ENCODE data around the gene FANCC. TPM values are rescaled to one million over a fixed set of nuclear protein-coding genes. Genes with fewer than 3 reads are reported as not detected.

FANCC gene
- total and polyA plus RNA-seq, 2 of the 13 experiments (the other 11 are each of a cell fraction or from before 2014, with no cell fraction given): 7.4 to 8.6 TPM

DNA sequence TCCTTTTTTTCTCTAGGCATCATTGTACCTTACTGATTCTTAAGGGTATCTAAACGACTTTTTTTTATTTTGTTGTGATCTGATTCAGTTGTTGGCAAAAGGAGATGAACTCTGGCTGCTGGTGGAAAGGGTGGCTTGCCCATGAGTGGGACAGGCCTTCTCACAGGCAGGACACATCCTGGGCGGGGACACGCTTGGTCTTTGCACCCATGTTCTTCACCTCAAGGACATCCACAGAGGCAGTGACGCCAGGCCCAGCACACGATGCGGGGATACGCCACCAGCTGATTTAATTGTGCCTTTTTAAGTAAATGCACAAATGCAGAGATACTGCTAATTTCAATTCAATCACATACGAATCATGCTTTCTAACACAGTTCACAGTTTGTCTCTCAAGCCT lies 208.1 kb downstream of the FANCC start:
- Histone ChIP-seq H4K20me1 (ENCODE audit: insufficient read depth, low read length) (no peaks in the 10 kb centered on the region), H3K4me3 (replicated peaks in 1 of 3; ENCODE audit: insufficient read depth in 1 of 3, low read depth in 2 of 3, low read length in 3 of 3) (no peak overlapping the region), H3K79me2 (ENCODE audit: insufficient read depth, low read length) (no peaks in the 10 kb centered on the region), H3K9me3 (ENCODE audit: low read length) (no peaks in the 10 kb centered on the region), H3K27ac (ENCODE audit: extremely low read length, insufficient read depth, low read length) (no peak overlapping the region), H3K36me3 (replicated peaks in 1 of 2; ENCODE audit: control insufficient read depth in 1 of 2, insufficient read depth in 2 of 2, low read length in 2 of 2) (peaks cover 12 to 19% of the 10 kb centered on the region in 2 experiments; a peak in 4 of 5 replicates), H3K4me1 (ENCODE audit: insufficient read depth, low read length) (peaks cover 9% of the 10 kb centered on the region), H2AFZ (ENCODE audit: low read length) (no peak overlapping the region), H3K9ac (ENCODE audit: insufficient read depth, low read depth, low read length) (no peak overlapping the region), H3K27me3 (ENCODE audit: control insufficient read depth in 1 of 2, insufficient read depth in 2 of 2, low read length in 2 of 2) (no peaks in the 10 kb centered on the region), H3K4me2 (ENCODE audit: low read depth, low read length) (no peak overlapping the region)
- BruUV-seq (replicated peaks): no TSS peak
- in situ Hi-C loops (cut with HindIII; ENCODE audit: extremely low pct_ligation_motif_present, low pct_unique_long_range_greater_than_20kb) (no loop called here), intact Hi-C loops (cut with micrococcal nuclease; ENCODE audit: unreplicated experiment) (no loop called here)
- no peak for FAIRE-seq
- 72% methylated on average over 8 of the region's 8 CpGs for WGBS (ENCODE audit: low lambda C conversion rate)
- TF ChIP-seq, protein P1, sequence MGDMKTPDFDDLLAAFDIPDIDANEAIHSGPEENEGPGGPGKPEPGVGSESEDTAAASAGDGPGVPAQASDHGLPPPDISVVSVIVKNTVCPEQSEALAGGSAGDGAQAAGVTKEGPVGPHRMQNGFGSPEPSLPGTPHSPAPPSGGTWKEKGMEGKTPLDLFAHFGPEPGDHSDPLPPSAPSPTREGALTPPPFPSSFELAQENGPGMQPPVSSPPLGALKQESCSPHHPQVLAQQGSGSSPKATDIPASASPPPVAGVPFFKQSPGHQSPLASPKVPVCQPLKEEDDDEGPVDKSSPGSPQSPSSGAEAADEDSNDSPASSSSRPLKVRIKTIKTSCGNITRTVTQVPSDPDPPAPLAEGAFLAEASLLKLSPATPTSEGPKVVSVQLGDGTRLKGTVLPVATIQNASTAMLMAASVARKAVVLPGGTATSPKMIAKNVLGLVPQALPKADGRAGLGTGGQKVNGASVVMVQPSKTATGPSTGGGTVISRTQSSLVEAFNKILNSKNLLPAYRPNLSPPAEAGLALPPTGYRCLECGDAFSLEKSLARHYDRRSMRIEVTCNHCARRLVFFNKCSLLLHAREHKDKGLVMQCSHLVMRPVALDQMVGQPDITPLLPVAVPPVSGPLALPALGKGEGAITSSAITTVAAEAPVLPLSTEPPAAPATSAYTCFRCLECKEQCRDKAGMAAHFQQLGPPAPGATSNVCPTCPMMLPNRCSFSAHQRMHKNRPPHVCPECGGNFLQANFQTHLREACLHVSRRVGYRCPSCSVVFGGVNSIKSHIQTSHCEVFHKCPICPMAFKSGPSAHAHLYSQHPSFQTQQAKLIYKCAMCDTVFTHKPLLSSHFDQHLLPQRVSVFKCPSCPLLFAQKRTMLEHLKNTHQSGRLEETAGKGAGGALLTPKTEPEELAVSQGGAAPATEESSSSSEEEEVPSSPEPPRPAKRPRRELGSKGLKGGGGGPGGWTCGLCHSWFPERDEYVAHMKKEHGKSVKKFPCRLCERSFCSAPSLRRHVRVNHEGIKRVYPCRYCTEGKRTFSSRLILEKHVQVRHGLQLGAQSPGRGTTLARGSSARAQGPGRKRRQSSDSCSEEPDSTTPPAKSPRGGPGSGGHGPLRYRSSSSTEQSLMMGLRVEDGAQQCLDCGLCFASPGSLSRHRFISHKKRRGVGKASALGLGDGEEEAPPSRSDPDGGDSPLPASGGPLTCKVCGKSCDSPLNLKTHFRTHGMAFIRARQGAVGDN (CRISPR knock-in tag; IDR thresholded peaks at IDR 0.05): peak; percentile 27
- peak; percentile 52; the same call in 1 of the 2 replicates for TF ChIP-seq HNF4A (CRISPR knock-in tag; IDR thresholded peaks at IDR 0.05)
- no peak for TF ChIP-seq HMG20A (CRISPR knock-in tag; IDR thresholded peaks at IDR 0.05; ENCODE audit: borderline replicate concordance)
- 0 out of 2 replicates have a peak, but pooled peaks have one; percentile 13 for TF ChIP-seq SALL1 (CRISPR knock-in tag; IDR thresholded peaks at IDR 0.05)
- TF ChIP-seq, protein P2, sequence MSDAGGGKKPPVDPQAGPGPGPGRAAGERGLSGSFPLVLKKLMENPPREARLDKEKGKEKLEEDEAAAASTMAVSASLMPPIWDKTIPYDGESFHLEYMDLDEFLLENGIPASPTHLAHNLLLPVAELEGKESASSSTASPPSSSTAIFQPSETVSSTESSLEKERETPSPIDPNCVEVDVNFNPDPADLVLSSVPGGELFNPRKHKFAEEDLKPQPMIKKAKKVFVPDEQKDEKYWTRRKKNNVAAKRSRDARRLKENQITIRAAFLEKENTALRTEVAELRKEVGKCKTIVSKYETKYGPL (CRISPR knock-in tag; IDR thresholded peaks at IDR 0.05): no peak
- TF ChIP-seq ZBTB38 (CRISPR knock-in tag; IDR thresholded peaks at IDR 0.05): peak; percentile 52; the same call in 1 of the 2 replicates
- TF ChIP-seq ZNF883 (CRISPR knock-in tag; IDR thresholded peaks at IDR 0.05; ENCODE audit: not compliant biosample characterization): no peak
- no peak for ATAC-seq
- CTCF ChIA-PET (ENCODE audit: low intra/inter-chr PET ratio, low total read pairs): no interaction called here
- POLR2A ChIA-PET: no interaction called here
- DNase-seq (ENCODE audit: low spot score): no peak
